Suprapubic skin (tissue), 3 donors: ENCODE measurements around the gene EFEMP2.

Experiments
- EP300 ChIP-seq: sonication (generic); formaldehyde crosslinking; IDR thresholded peaks from one replicate; pipeline ENCODE4 v1.6.1; 2017; ENCODE audit warnings: antibody characterized with exemption
- TF ChIP-seq, protein P1 (sequence below), 2 donors: fragments of 200-600 bp in 1 of 2; fragments of 450-650 bp in 1 of 2; sonication (generic) in 1 of 2; IDR thresholded peaks; one replicate each; pipeline ENCODE4 v1.5.1; 2016 to 2019; ENCODE audit warnings: antibody characterized with exemption in 2 of 2, mild to moderate bottlenecking in 1 of 2, moderate library complexity in 1 of 2

DNA sequence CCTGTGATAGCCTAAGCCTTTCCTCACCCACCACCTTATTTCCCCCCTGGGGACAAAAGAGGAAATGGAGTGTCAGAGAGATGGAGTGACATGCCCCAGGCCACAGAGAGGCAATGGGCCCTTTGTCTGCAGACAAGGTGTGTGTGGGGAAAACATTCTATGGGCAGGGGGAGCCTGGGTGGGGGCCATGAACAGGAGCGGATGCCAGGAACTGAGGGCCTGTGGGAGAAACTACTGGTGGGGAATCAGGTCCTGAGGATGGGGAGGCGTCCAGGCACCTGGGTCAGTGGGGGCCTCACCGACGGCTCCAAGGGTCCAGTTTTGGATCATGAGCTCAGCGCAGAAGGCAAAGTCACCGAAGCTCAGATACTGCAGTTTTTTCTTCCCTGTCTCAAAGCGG is 12.6 kb upstream of the EFEMP2 start:
- TF ChIP-seq, protein P1, sequence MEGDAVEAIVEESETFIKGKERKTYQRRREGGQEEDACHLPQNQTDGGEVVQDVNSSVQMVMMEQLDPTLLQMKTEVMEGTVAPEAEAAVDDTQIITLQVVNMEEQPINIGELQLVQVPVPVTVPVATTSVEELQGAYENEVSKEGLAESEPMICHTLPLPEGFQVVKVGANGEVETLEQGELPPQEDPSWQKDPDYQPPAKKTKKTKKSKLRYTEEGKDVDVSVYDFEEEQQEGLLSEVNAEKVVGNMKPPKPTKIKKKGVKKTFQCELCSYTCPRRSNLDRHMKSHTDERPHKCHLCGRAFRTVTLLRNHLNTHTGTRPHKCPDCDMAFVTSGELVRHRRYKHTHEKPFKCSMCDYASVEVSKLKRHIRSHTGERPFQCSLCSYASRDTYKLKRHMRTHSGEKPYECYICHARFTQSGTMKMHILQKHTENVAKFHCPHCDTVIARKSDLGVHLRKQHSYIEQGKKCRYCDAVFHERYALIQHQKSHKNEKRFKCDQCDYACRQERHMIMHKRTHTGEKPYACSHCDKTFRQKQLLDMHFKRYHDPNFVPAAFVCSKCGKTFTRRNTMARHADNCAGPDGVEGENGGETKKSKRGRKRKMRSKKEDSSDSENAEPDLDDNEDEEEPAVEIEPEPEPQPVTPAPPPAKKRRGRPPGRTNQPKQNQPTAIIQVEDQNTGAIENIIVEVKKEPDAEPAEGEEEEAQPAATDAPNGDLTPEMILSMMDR (IDR thresholded peaks at IDR 0.05), result no peak
- TF ChIP-seq EP300, result no peak
